ENCODE results near the gene C10orf88.

Gene C10orf88

GRCh38 chr10:122953902-122954730 is at the start of gene C10orf88:
Gene C10orf88 (minus strand): TSS chr10:122954227. CDS start chr10:122954178, 49 bp downstream.
- DNase-seq, result peak; percentile 99
- peak; percentile 88 for TF ChIP-seq POLR2A (IDR thresholded peaks at IDR 0.05; ENCODE audit: low read length)
- TF ChIP-seq GATA1 (IDR thresholded peaks at IDR 0.05; ENCODE audit: low read depth, low read length), result no peak

- TF ChIP-seq POLR2A (IDR thresholded peaks at IDR 0.05; ENCODE audit: low read length) (no peak), GATA1 (IDR thresholded peaks at IDR 0.05; ENCODE audit: low read depth, low read length) (no peak)
Measured at GRCh38 chr10:123001370-123001769, 47.3 kb upstream of the C10orf88 start.

GRCh38 chr10:123000155-123000554 is 46.1 kb upstream of the C10orf88 start:
- DNase-seq, result no peak

More at GRCh38 chr10:123001370-123001769, 47.3 kb upstream of the C10orf88 start:
- DNase-seq, result peak; percentile 11 to 69

GRCh38 chr10:122999347-122999746 is 45.3 kb upstream of the C10orf88 start:
- DNase-seq, result no peak
- TF ChIP-seq POLR2A (IDR thresholded peaks at IDR 0.05; ENCODE audit: low read length) (no peak), GATA1 (IDR thresholded peaks at IDR 0.05; ENCODE audit: low read depth, low read length) (no peak)

More at GRCh38 chr10:123000155-123000554, 46.1 kb upstream of the C10orf88 start:
- TF ChIP-seq POLR2A (IDR thresholded peaks at IDR 0.05; ENCODE audit: low read length) (no peak), GATA1 (IDR thresholded peaks at IDR 0.05; ENCODE audit: low read depth, low read length) (no peak)

GRCh38 chr10:122998934-122999333 is 44.9 kb upstream of the C10orf88 start:
- no peak for DNase-seq
- TF ChIP-seq POLR2A (IDR thresholded peaks at IDR 0.05; ENCODE audit: low read length) (no peak), GATA1 (IDR thresholded peaks at IDR 0.05; ENCODE audit: low read depth, low read length) (no peak)

GRCh38 chr10:122998360-122998917 is 44.4 kb upstream of the C10orf88 start:
- DNase-seq, result no peak
- no peak for TF ChIP-seq POLR2A (IDR thresholded peaks at IDR 0.05; ENCODE audit: low read length)
- no peak for TF ChIP-seq GATA1 (IDR thresholded peaks at IDR 0.05; ENCODE audit: low read depth, low read length)

- TF ChIP-seq POLR2A (IDR thresholded peaks at IDR 0.05; ENCODE audit: low read length) (no peak), GATA1 (IDR thresholded peaks at IDR 0.05; ENCODE audit: low read depth, low read length) (no peak)
- no peak for DNase-seq
Measured at GRCh38 chr10:122997864-122998263, 43.8 kb upstream of the C10orf88 start.

GRCh38 chr10:122995936-122996335 is 41.9 kb upstream of the C10orf88 start:
- TF ChIP-seq GATA1 (IDR thresholded peaks at IDR 0.05; ENCODE audit: low read depth, low read length) (no peak), POLR2A (IDR thresholded peaks at IDR 0.05; ENCODE audit: low read length) (no peak)
- DNase-seq, result no peak

GRCh38 chr10:122993797-122994336 is 39.8 kb upstream of the C10orf88 start:
- TF ChIP-seq GATA1 (IDR thresholded peaks at IDR 0.05; ENCODE audit: low read depth, low read length) (no peak), POLR2A (IDR thresholded peaks at IDR 0.05; ENCODE audit: low read length) (no peak)
- DNase-seq, result no peak

- no peak for TF ChIP-seq POLR2A (IDR thresholded peaks at IDR 0.05; ENCODE audit: low read length)
- no peak for DNase-seq
Measured at GRCh38 chr10:122992031-122992585, 38.1 kb upstream of the C10orf88 start.

- no peak for DNase-seq
- TF ChIP-seq POLR2A (IDR thresholded peaks at IDR 0.05; ENCODE audit: low read length), result no peak
- TF ChIP-seq GATA1 (IDR thresholded peaks at IDR 0.05; ENCODE audit: low read depth, low read length), result no peak
Measured at GRCh38 chr10:122990278-122990677, 36.3 kb upstream of the C10orf88 start.

GRCh38 chr10:122988501-122988900 is 34.5 kb upstream of the C10orf88 start:
- DNase-seq, result no peak
- no peak for TF ChIP-seq POLR2A (IDR thresholded peaks at IDR 0.05; ENCODE audit: low read length)
- TF ChIP-seq GATA1 (IDR thresholded peaks at IDR 0.05; ENCODE audit: low read depth, low read length), result no peak

GRCh38 chr10:122986335-122986734 is 32.3 kb upstream of the C10orf88 start:
- TF ChIP-seq GATA1 (IDR thresholded peaks at IDR 0.05; ENCODE audit: low read depth, low read length), result no peak
- no peak for TF ChIP-seq POLR2A (IDR thresholded peaks at IDR 0.05; ENCODE audit: low read length)
- no peak for DNase-seq

- TF ChIP-seq POLR2A (IDR thresholded peaks at IDR 0.05; ENCODE audit: low read length) (no peak), GATA1 (IDR thresholded peaks at IDR 0.05; ENCODE audit: low read depth, low read length) (no peak)
Measured at GRCh38 chr10:122984708-122985107, 30.7 kb upstream of the C10orf88 start.

More at GRCh38 chr10:122984708-122985107, 30.7 kb upstream of the C10orf88 start:
- no peak for DNase-seq

Measured in erythroblast (primary cell).